Naive thymus-derived CD4-positive, alpha-beta T cell (primary cell): ENCODE results near the gene GBE1. TPM values are rescaled to one million over a fixed set of nuclear protein-coding genes. Genes with fewer than 3 reads are reported as not detected.

ENCODE experiments used
- ATAC-seq: fragments of 150-1000 bp; cut with Tn5 transposase; 2 replicates; pipeline ENCODE4 v1.10.0; 2021; ENCODE audit warnings: mild to moderate bottlenecking, moderate library complexity
- CTCF ChIA-PET: fragments of 350-600 bp; sonication (Branson Sonifier 250); formaldehyde crosslinking; loops from one replicate; lab custom pipeline; 2021; ENCODE audit warnings: antibody characterized with exemption; lab: Charles Lee
- POLR2A ChIA-PET: fragments of 350-600 bp; sonication (Branson Sonifier 250); formaldehyde crosslinking; loops from one replicate; lab custom pipeline; 2021; ENCODE audit warnings: antibody characterized with exemption, inconsistent platforms; lab: Charles Lee
- DNase-seq, 9 donors: peaks; one replicate each; pipeline versions ENCODE4 v3.0.0 to v3.0.0-alpha.2; 2020 to 2022; ENCODE audit warnings: mixed read lengths in 1 of 9
- H3K27ac ChIP-seq: one replicate; pipeline ENCODE4 v1.7.0; 2013; ENCODE audit warnings: mild to moderate bottlenecking, low read depth, low read length, moderate library complexity
- H3K27me3 ChIP-seq, 2 donors: one replicate each; pipeline ENCODE4 v1.7.0; 2013; ENCODE audit warnings: low read length in 2 of 2, mild to moderate bottlenecking in 2 of 2, moderate library complexity in 2 of 2; ENCODE audit not compliant: control insufficient read depth in 2 of 2, insufficient read depth in 2 of 2
- H3K36me3 ChIP-seq, 3 experiments: 1 replicate in 2 of 3; 2 replicates in 1 of 3; pipeline ENCODE4 v1.7.0; 2013; ENCODE audit warnings: low read length in 3 of 3, mild to moderate bottlenecking in 3 of 3, moderate library complexity in 1 of 3; ENCODE audit not compliant: insufficient read depth in 3 of 3, control insufficient read depth in 2 of 3
- H3K4me1 ChIP-seq, 2 donors: one replicate each; pipeline ENCODE4 v1.7.0; 2013; ENCODE audit warnings: low read length in 2 of 2, mild to moderate bottlenecking in 2 of 2, moderate library complexity in 1 of 2; ENCODE audit not compliant: control insufficient read depth in 2 of 2, insufficient read depth in 2 of 2
- H3K4me3 ChIP-seq: 2 replicates; pipeline ENCODE4 v1.7.0; 2013; ENCODE audit warnings: mild to moderate bottlenecking, low read length
- H3K9me3 ChIP-seq, 3 experiments: 1 replicate in 2 of 3; 2 replicates in 1 of 3; pipeline ENCODE4 v1.7.0; 2013; ENCODE audit warnings: low read length in 3 of 3; ENCODE audit not compliant: control insufficient read depth in 2 of 3
- H3K27ac Mint-ChIP-seq, 9 donors: one replicate each; pipeline ENCODE4 v1.8.0; 2020 to 2022; ENCODE audit warnings: mixed read lengths in 9 of 9, mild to moderate bottlenecking in 8 of 9, moderate library complexity in 5 of 9, inconsistent platforms in 2 of 9
- H3K27me3 Mint-ChIP-seq, 5 donors: one replicate each; pipeline ENCODE4 v1.8.0; 2021 to 2022; ENCODE audit warnings: mixed read lengths in 5 of 5, mild to moderate bottlenecking in 1 of 5
- H3K36me3 Mint-ChIP-seq, 5 donors: one replicate each; pipeline ENCODE4 v1.8.0; 2020 to 2022; ENCODE audit warnings: mixed read lengths in 5 of 5, mild to moderate bottlenecking in 3 of 5, inconsistent platforms in 1 of 5
- H3K4me1 Mint-ChIP-seq, 7 donors: one replicate each; pipeline ENCODE4 v1.8.0; 2020 to 2022; ENCODE audit warnings: mixed read lengths in 7 of 7, mild to moderate bottlenecking in 3 of 7, inconsistent platforms in 1 of 7
- H3K4me3 Mint-ChIP-seq, 10 donors: one replicate each; pipeline ENCODE4 v1.8.0; 2020 to 2022; ENCODE audit warnings: mild to moderate bottlenecking in 10 of 10, mixed read lengths in 10 of 10, moderate library complexity in 6 of 10, inconsistent platforms in 2 of 10
- H3K9me3 Mint-ChIP-seq, 11 donors: one replicate each; pipeline ENCODE4 v1.8.0; 2020 to 2022; ENCODE audit warnings: mixed read lengths in 11 of 11, mild to moderate bottlenecking in 4 of 11, inconsistent platforms in 1 of 11, moderate library complexity in 1 of 11
- intact Hi-C, 2 donors: fragments of 100-400 bp; cut with micrococcal nuclease; formaldehyde crosslinking; loops; one replicate each; pipeline ENCODE4 v1.15.1; 2023
- polyA plus RNA-seq, 2 donors: library from polyadenylated mRNA; unstranded; fragments of 300-500 nt; fragmentation: Illumina TruSeq; gene quantifications; one replicate each; pipeline ENCODE4 v1.2.3, GENCODE V29; 2021
- total RNA-seq, 6 experiments: library from RNA in 5 of 6; stranded (reverse) in 5 of 6; gene quantifications; 1 replicate in 5 of 6; 2 replicates in 1 of 6; pipeline ENCODE4 v1.2.3 and lab custom pipeline; 2021 to 2026

GBE1 gene
- total RNA-seq (10 to 100 TPM in 1 of 5 experiments, 1 to 10 TPM in 4; 6.5 to 33.2 (median 8.3) TPM), polyA plus RNA-seq (10 to 100 TPM in 1 of 2 donors, 1 to 10 TPM in 1; 8.0 to 12.1 TPM), total RNA-seq (lab: John Stamatoyannopoulos, UW) (14.5 reads per million, percentile 43 among the genes with 10 or more reads in this experiment)

GRCh38 chr3:81760924-81761903 lies at the start of gene GBE1:
Gene GBE1 (minus strand): TSS chr3:81761645. CDS start chr3:81761517, 128 bp downstream.
- peaks cover 0 to 9% (median 0%) of the 10 kb centered on the region in 11 donors for H3K9me3 Mint-ChIP-seq
- Histone ChIP-seq H3K36me3 (peaks cover 0 to 6% (median 0%) of the 10 kb centered on the region in 3 experiments), H3K4me1 (peaks cover 16 to 18% of the 10 kb centered on the region in 2 donors), H3K27ac (peak within 1 kb of the TSS; percentile 93), H3K4me3 (peak within 1 kb of the TSS; percentile 63), H3K27me3 (no peaks in the 10 kb centered on the region), H3K9me3 (no peaks in the 10 kb centered on the region)
- ChIA-PET POLR2A (no interaction called here), CTCF (no interaction called here)
- peak; percentile 85 to 95 (median 93) for DNase-seq
- H3K27me3 Mint-ChIP-seq: no peaks in the 10 kb centered on the region
- H3K27ac Mint-ChIP-seq: peak within 1 kb of the TSS; percentile 95 to 99 (median 99)
- peak within 1 kb of the TSS; percentile 82 to 99 (median 96) for H3K4me3 Mint-ChIP-seq
- ATAC-seq: peak; percentile 93
- peaks cover 11 to 42% (median 33%) of the 10 kb centered on the region in 7 donors for H3K4me1 Mint-ChIP-seq
- peaks cover 0 to 39% (median 26%) of the 10 kb centered on the region in 5 donors for H3K36me3 Mint-ChIP-seq
- intact Hi-C loops: loop anchor here in 1 of 2 donors (10.0 kb wide), 2 partner anchors 96 to 176 kb away; no protein-coding TSS in a partner anchor

GRCh38 chr3:81808900-81809299 lies 47.5 kb upstream of the GBE1 start:
- POLR2A ChIA-PET: no interaction called here
- H3K27me3 Mint-ChIP-seq: peaks cover 0 to 7% (median 0%) of the 10 kb centered on the region in 5 donors
- no peaks in the 10 kb centered on the region for H3K36me3 Mint-ChIP-seq
- H3K4me1 ChIP-seq: no peaks in the 10 kb centered on the region
- no peaks in the 10 kb centered on the region for H3K27me3 ChIP-seq
- DNase-seq: no peak
- H3K9me3 Mint-ChIP-seq: peaks cover 0 to 3% (median 0%) of the 10 kb centered on the region in 11 donors
- no peaks in the 10 kb centered on the region for H3K4me1 Mint-ChIP-seq
- CTCF ChIA-PET: no interaction called here
- no peaks in the 10 kb centered on the region for H3K9me3 ChIP-seq
- ATAC-seq: no peak
- no peak overlapping the region for H3K27ac Mint-ChIP-seq
- H3K4me3 ChIP-seq: no peak overlapping the region
- no peak overlapping the region for H3K4me3 Mint-ChIP-seq
- H3K27ac ChIP-seq: no peak overlapping the region
- intact Hi-C loops: no loop called here
- H3K36me3 ChIP-seq: no peaks in the 10 kb centered on the region

- peaks cover 0 to 7% (median 0%) of the 10 kb centered on the region in 5 donors for H3K27me3 Mint-ChIP-seq
- ChIA-PET POLR2A (no interaction called here), CTCF (no interaction called here)
- ATAC-seq (no peak), DNase-seq (no peak)
- Histone ChIP-seq H3K4me1 (no peaks in the 10 kb centered on the region), H3K9me3 (no peaks in the 10 kb centered on the region), H3K27me3 (no peaks in the 10 kb centered on the region), H3K4me3 (no peak overlapping the region), H3K36me3 (no peaks in the 10 kb centered on the region), H3K27ac (no peak overlapping the region)
- H3K4me1 Mint-ChIP-seq: no peaks in the 10 kb centered on the region
- H3K36me3 Mint-ChIP-seq: no peaks in the 10 kb centered on the region
- intact Hi-C loops: no loop called here
- no peak overlapping the region for H3K27ac Mint-ChIP-seq
- no peak overlapping the region for H3K4me3 Mint-ChIP-seq
- peaks cover 0 to 5% (median 0%) of the 10 kb centered on the region in 11 donors for H3K9me3 Mint-ChIP-seq
These were observed 38.0 kb upstream of the GBE1 start for GRCh38 chr3:81799403-81799802.

GRCh38 chr3:81793410-81793809 lies 32.0 kb upstream of the GBE1 start:
- H3K4me3 Mint-ChIP-seq: no peak overlapping the region
- H3K36me3 Mint-ChIP-seq: no peaks in the 10 kb centered on the region
- DNase-seq: no peak
- POLR2A ChIA-PET: no interaction called here
- no peak overlapping the region for H3K4me3 ChIP-seq
- H3K27ac ChIP-seq: no peak overlapping the region
- H3K9me3 ChIP-seq: no peaks in the 10 kb centered on the region
- no peaks in the 10 kb centered on the region for H3K4me1 Mint-ChIP-seq
- no peak for ATAC-seq
- H3K27me3 ChIP-seq: no peaks in the 10 kb centered on the region
- H3K9me3 Mint-ChIP-seq: no peaks in the 10 kb centered on the region
- peaks cover 0 to 16% (median 3%) of the 10 kb centered on the region in 5 donors for H3K27me3 Mint-ChIP-seq
- H3K4me1 ChIP-seq: no peaks in the 10 kb centered on the region
- no peaks in the 10 kb centered on the region for H3K36me3 ChIP-seq
- no peak overlapping the region for H3K27ac Mint-ChIP-seq
- CTCF ChIA-PET: no interaction called here
- intact Hi-C loops: no loop called here

GRCh38 chr3:81790117-81790516 lies 28.7 kb upstream of the GBE1 start:
- ATAC-seq: no peak
- ChIA-PET POLR2A (no interaction called here), CTCF (no interaction called here)
- Histone ChIP-seq H3K27ac (no peak overlapping the region), H3K36me3 (no peaks in the 10 kb centered on the region), H3K9me3 (no peaks in the 10 kb centered on the region), H3K4me3 (no peak overlapping the region), H3K4me1 (no peaks in the 10 kb centered on the region), H3K27me3 (no peaks in the 10 kb centered on the region)
- Mint-ChIP-seq H3K9me3 (no peaks in the 10 kb centered on the region), H3K27ac (no peak overlapping the region), H3K36me3 (no peaks in the 10 kb centered on the region), H3K4me1 (no peaks in the 10 kb centered on the region), H3K4me3 (no peak overlapping the region), H3K27me3 (peaks cover 0 to 16% (median 6%) of the 10 kb centered on the region in 5 donors)
- intact Hi-C loops: no loop called here
- no peak for DNase-seq

- H3K36me3 Mint-ChIP-seq: no peaks in the 10 kb centered on the region
- no peak overlapping the region for H3K4me3 Mint-ChIP-seq
- H3K27ac ChIP-seq: no peak overlapping the region
- ChIA-PET POLR2A (no interaction called here), CTCF (no interaction called here)
- no peak for DNase-seq
- H3K9me3 ChIP-seq: no peaks in the 10 kb centered on the region
- intact Hi-C loops: no loop called here
- peaks cover 0 to 16% (median 6%) of the 10 kb centered on the region in 5 donors for H3K27me3 Mint-ChIP-seq
- no peak overlapping the region for H3K4me3 ChIP-seq
- no peaks in the 10 kb centered on the region for H3K4me1 Mint-ChIP-seq
- H3K4me1 ChIP-seq: no peaks in the 10 kb centered on the region
- no peak for ATAC-seq
- H3K27me3 ChIP-seq: no peaks in the 10 kb centered on the region
- no peak overlapping the region for H3K27ac Mint-ChIP-seq
- H3K36me3 ChIP-seq: no peaks in the 10 kb centered on the region
- no peaks in the 10 kb centered on the region for H3K9me3 Mint-ChIP-seq
These were observed 28.2 kb upstream of the GBE1 start for GRCh38 chr3:81789691-81790090.
